Muscle of leg (tissue), 11 donors: ENCODE results near the gene MYBBP1A. TPM values are rescaled to one million over a fixed set of nuclear protein-coding genes. Genes with fewer than 3 reads are reported as not detected.

Source experiments
- DNase-seq: peaks from one replicate; pipeline ENCODE4 v3.0.0; 2013
- H3K27ac ChIP-seq: one replicate; pipeline ENCODE4 v1.5.1; 2013; ENCODE audit warnings: mild to moderate bottlenecking, low read length, control low read depth
- H3K27me3 ChIP-seq: one replicate; pipeline ENCODE4 v1.6.1; 2013; ENCODE audit warnings: low read length; ENCODE audit not compliant: control insufficient read depth, insufficient read depth
- H3K36me3 ChIP-seq: one replicate; pipeline ENCODE4 v1.6.1; 2013; ENCODE audit warnings: low read length; ENCODE audit not compliant: control insufficient read depth, insufficient read depth
- H3K4me1 ChIP-seq: one replicate; pipeline ENCODE4 v1.6.1; 2013; ENCODE audit warnings: low read length; ENCODE audit not compliant: control insufficient read depth, insufficient read depth
- H3K4me3 ChIP-seq: one replicate; pipeline ENCODE4 v1.5.1; 2013; ENCODE audit warnings: low read length, control low read depth
- H3K9me3 ChIP-seq: replicated peaks from 2 replicates; pipeline ENCODE4 v1.6.1; 2013; ENCODE audit warnings: low read depth, low read length; ENCODE audit not compliant: control insufficient read depth
- WGBS: methylation state at CpG from one replicate; pipeline ENCODE4 v1.1.5; 2013; ENCODE audit warnings: missing lambda C conversion rate; ENCODE audit not compliant: insufficient coverage; 5-methylcytosine and 5-hydroxymethylcytosine counted together
- polyA plus RNA-seq, 8 donors: library from polyadenylated mRNA; unstranded; fragments of 120-200 nt; gene quantifications; one replicate each; pipeline versions ENCODE4 v1.2.1 to v1.2.3, GENCODE V29; 2013; ENCODE audit warnings: inconsistent platforms in 1 of 8, low replicate concordance in 1 of 8; ENCODE audit not compliant: insufficient read length in 8 of 8, insufficient read depth in 1 of 8
- total RNA-seq: library from RNA; stranded (reverse); fragments of 120-200 nt; gene quantifications from one replicate; pipeline ENCODE4 v1.2.4, GENCODE V29; 2013

Gene MYBBP1A
- total and polyA plus RNA-seq, 9 donors: 25.5 to 42.3 (median 34.3) TPM

- H3K4me3 ChIP-seq: no peak overlapping the region
- WGBS: 39% methylated on average over 21 of the region's 30 CpGs
- no peaks in the 10 kb centered on the region for H3K36me3 ChIP-seq
These were observed 24.1 kb downstream of the MYBBP1A start for GRCh38 chr17:4530799-4531730.

GRCh38 chr17:4529533-4530152 is 25.5 kb downstream of the MYBBP1A start:
- Histone ChIP-seq H3K9me3 (no peaks in the 10 kb centered on the region), H3K27me3 (peaks cover 2% of the 10 kb centered on the region), H3K4me3 (no peak overlapping the region), H3K27ac (peak overlapping the region; percentile 11), H3K36me3 (no peaks in the 10 kb centered on the region), H3K4me1 (peaks cover 31% of the 10 kb centered on the region)
- no peak for DNase-seq
- WGBS: 82% methylated on average over 6 of the region's 13 CpGs

More at GRCh38 chr17:4530799-4531730, 24.1 kb downstream of the MYBBP1A start:
- H3K27me3 ChIP-seq: peaks cover 5% of the 10 kb centered on the region
- peaks cover 44% of the 10 kb centered on the region for H3K4me1 ChIP-seq
- H3K27ac ChIP-seq: peak overlapping the region; percentile 69
- DNase-seq: peak; percentile 63
- no peaks in the 10 kb centered on the region for H3K9me3 ChIP-seq

GRCh38 chr17:4527566-4528125 is 27.5 kb downstream of the MYBBP1A start:
- Histone ChIP-seq H3K27ac (no peak overlapping the region), H3K4me1 (peaks cover 24% of the 10 kb centered on the region), H3K4me3 (no peak overlapping the region), H3K36me3 (no peaks in the 10 kb centered on the region), H3K27me3 (peaks cover 2% of the 10 kb centered on the region), H3K9me3 (no peaks in the 10 kb centered on the region)
- DNase-seq: no peak
- 18% methylated on average over 2 of the region's 12 CpGs for WGBS

- Histone ChIP-seq H3K4me3 (no peak overlapping the region), H3K9me3 (no peaks in the 10 kb centered on the region), H3K27ac (no peak overlapping the region), H3K4me1 (peaks cover 29% of the 10 kb centered on the region), H3K36me3 (no peaks in the 10 kb centered on the region), H3K27me3 (peaks cover 2% of the 10 kb centered on the region)
- DNase-seq: no peak
- WGBS: no CpG with 5 or more reads among the region's 1 CpG
These were observed 28.1 kb downstream of the MYBBP1A start for GRCh38 chr17:4527134-4527533.

GRCh38 chr17:4525691-4526397 is 29.3 kb downstream of the MYBBP1A start:
- no peaks in the 10 kb centered on the region for H3K36me3 ChIP-seq
- H3K9me3 ChIP-seq: no peaks in the 10 kb centered on the region
- H3K27ac ChIP-seq: no peak overlapping the region
- peaks cover 25% of the 10 kb centered on the region for H3K4me1 ChIP-seq
- H3K27me3 ChIP-seq: no peaks in the 10 kb centered on the region
- no peak for DNase-seq
- WGBS: 87% methylated on average over 9 of the region's 11 CpGs
- H3K4me3 ChIP-seq: no peak overlapping the region

GRCh38 chr17:4523946-4524345 is 31.2 kb downstream of the MYBBP1A start:
- 78% methylated on average over 5 of the region's 8 CpGs for WGBS
- no peak for DNase-seq
- H3K36me3 ChIP-seq: no peaks in the 10 kb centered on the region
- peaks cover 32% of the 10 kb centered on the region for H3K4me1 ChIP-seq
- H3K27ac ChIP-seq: no peak overlapping the region
- no peak overlapping the region for H3K4me3 ChIP-seq
- H3K27me3 ChIP-seq: no peaks in the 10 kb centered on the region
- no peaks in the 10 kb centered on the region for H3K9me3 ChIP-seq

- H3K4me3 ChIP-seq: no peak overlapping the region
- no peaks in the 10 kb centered on the region for H3K36me3 ChIP-seq
- H3K4me1 ChIP-seq: peaks cover 35% of the 10 kb centered on the region
- 49% methylated on average over 5 of the region's 6 CpGs for WGBS
- H3K27me3 ChIP-seq: no peaks in the 10 kb centered on the region
- H3K9me3 ChIP-seq: no peaks in the 10 kb centered on the region
- no peak for DNase-seq
- H3K27ac ChIP-seq: peak overlapping the region; percentile 74
These were observed 32.5 kb downstream of the MYBBP1A start for GRCh38 chr17:4522661-4523060.

- Histone ChIP-seq H3K9me3 (no peaks in the 10 kb centered on the region), H3K4me3 (no peak overlapping the region), H3K36me3 (no peaks in the 10 kb centered on the region), H3K4me1 (peaks cover 44% of the 10 kb centered on the region), H3K27me3 (no peaks in the 10 kb centered on the region), H3K27ac (peak overlapping the region; percentile 85)
- 100% methylated on average over 3 of the region's 8 CpGs for WGBS
- DNase-seq: no peak
These were observed 34.1 kb downstream of the MYBBP1A start for GRCh38 chr17:4520894-4521600.

GRCh38 chr17:4520060-4520893 is 34.9 kb downstream of the MYBBP1A start:
- Histone ChIP-seq H3K36me3 (no peaks in the 10 kb centered on the region), H3K4me1 (peaks cover 44% of the 10 kb centered on the region), H3K27me3 (no peaks in the 10 kb centered on the region), H3K27ac (peak overlapping the region; percentile 85), H3K9me3 (no peaks in the 10 kb centered on the region), H3K4me3 (no peak overlapping the region)
- 79% methylated on average over 7 of the region's 19 CpGs for WGBS
- peak; percentile 67 for DNase-seq
